ENCODE results near the gene DAB2IP.

- no peak for TF ChIP-seq CTCF (IDR thresholded peaks at IDR 0.05)
- no peak for TF ChIP-seq EP300 (IDR thresholded peaks at IDR 0.05)
These were observed 6.4 kb upstream of the DAB2IP start for GRCh38 chr9:121645003-121645402.

All from upper lobe of left lung (tissue), 4 donors.